Measurements from ENCODE around the gene NOTCH1. TPM values are rescaled to one million over a fixed set of nuclear protein-coding genes. Genes with fewer than 3 reads are reported as not detected.
A peak's percentile ranks its signal among the peaks of the same experiment; 100 is the strongest.

NOTCH1 gene
- total and polyA plus RNA-seq, 2 of the 8 experiments (the other 6 are each of a cell fraction or from before 2014, with no cell fraction given): 6.9 to 55.6 TPM

GRCh38 chr9:136474021-136474640 is 71.7 kb downstream of the NOTCH1 start:
- no peaks in the 10 kb centered on the region for H3K4me1 ChIP-seq (replicated peaks in 1 of 4; ENCODE audit: control insufficient read depth in 3 of 4, insufficient read depth in 4 of 4, low read length in 3 of 4)
- no peak overlapping the region for H2BK12ac ChIP-seq (ENCODE audit: low read depth, low read length)
- H2BK15ac ChIP-seq (ENCODE audit: low read length): no peak overlapping the region
- CTCF ChIA-PET (ENCODE audit: partially characterized antibody): interaction anchor here (2.2 kb wide), 1 partner anchor 11 kb away, joined by 10 read pairs; no protein-coding TSS in a partner anchor
- H3K56ac ChIP-seq (replicated peaks; ENCODE audit: insufficient read length, low read depth, low read length): no peak overlapping the region
- H3K14ac ChIP-seq (ENCODE audit: insufficient read length): no peak overlapping the region
- H3K4ac ChIP-seq (replicated peaks; ENCODE audit: insufficient read length, low read depth, low read length): no peak overlapping the region
- no peaks in the 10 kb centered on the region for H3K23me2 ChIP-seq (ENCODE audit: low read depth, low read length)
- no peak overlapping the region for H3K23ac ChIP-seq (ENCODE audit: insufficient read length)
- H3K9ac ChIP-seq (replicated peaks in 1 of 4; ENCODE audit: extremely low read depth in 1 of 4, low read depth in 3 of 4, low read length in 3 of 4): no peak overlapping the region
- H2AFZ ChIP-seq (ENCODE audit: low read length): no peak overlapping the region
- H3K4me3 ChIP-seq (ENCODE audit: extremely low read depth in 1 of 4, insufficient read depth in 2 of 4, low read depth in 3 of 4, low read length in 4 of 4): no peak overlapping the region
- no peak overlapping the region for H2BK20ac ChIP-seq (ENCODE audit: low read length)
- H3K79me1 ChIP-seq (ENCODE audit: low read depth, low read length): peaks cover 5% of the 10 kb centered on the region
- peaks cover 19 to 43% of the 10 kb centered on the region in 2 experiments for H4K20me1 ChIP-seq (replicated peaks in 1 of 2; ENCODE audit: control insufficient read depth in 1 of 2, insufficient read depth in 2 of 2, low read length in 2 of 2)
- TF ChIP-seq POLR2AphosphoS5 (IDR thresholded peaks at IDR 0.05; ENCODE audit: low read depth, low read length) (peak; percentile 32; the same call in 1 of the 2 replicates), CHD1 (IDR thresholded peaks at IDR 0.05; ENCODE audit: low read depth, low read length) (no peak), BRCA1 (IDR thresholded peaks at IDR 0.05; ENCODE audit: low read depth, low read length) (no peak), USF2 (IDR thresholded peaks at IDR 0.05; ENCODE audit: low read length) (no peak)
- POLR2A ChIA-PET (ENCODE audit: partially characterized antibody): interaction anchor here (1.2 to 2.1 kb wide), 3 partner anchors 9 to 30 kb away, joined by 3 to 12 read pairs (median 7); no protein-coding TSS in a partner anchor
- H3K79me2 ChIP-seq (ENCODE audit: control insufficient read depth in 1 of 2, insufficient read depth in 2 of 2, low read length in 2 of 2): peaks cover 3 to 75% of the 10 kb centered on the region in 2 experiments; a peak in 3 of 4 replicates
- no peak overlapping the region for H3K27ac ChIP-seq (ENCODE audit: low read depth, low read length)
- H3K4me2 ChIP-seq (ENCODE audit: insufficient read depth in 1 of 2, low read depth in 2 of 2, low read length in 2 of 2): no peak overlapping the region
- H3K36me3 ChIP-seq (ENCODE audit: control insufficient read depth in 2 of 4, insufficient read depth in 4 of 4, low read length in 3 of 4): peaks cover 50 to 76% (median 71%) of the 10 kb centered on the region in 4 experiments
- no peaks in the 10 kb centered on the region for H3K9me3 ChIP-seq (ENCODE audit: insufficient read depth in 2 of 2, low read depth in 1 of 2, low read length in 1 of 2)
- no peak overlapping the region for H4K5ac ChIP-seq (ENCODE audit: insufficient read length, low read depth, low read length)
- H4K91ac ChIP-seq (replicated peaks; ENCODE audit: insufficient read length, low read length): no peak overlapping the region
- no peak overlapping the region for H2AK5ac ChIP-seq (ENCODE audit: low read depth, low read length)
- DNase-seq (ENCODE audit: low read depth in 1 of 2, low spot score in 2 of 2): no peak
- no peak overlapping the region for H3K18ac ChIP-seq (ENCODE audit: extremely low read depth, low read length)
- no peaks in the 10 kb centered on the region for H3K27me3 ChIP-seq (replicated peaks in 1 of 4; ENCODE audit: control insufficient read depth in 3 of 4, extremely low read depth in 1 of 4, insufficient read depth in 3 of 4, low read length in 3 of 4)
- WGBS, 2 experiments (ENCODE audit: extremely low coverage in 1 of 2, insufficient coverage in 1 of 2, insufficient read length in 1 of 2, insufficient replicate concordance in 2 of 2, low coverage in 1 of 2, low lambda C conversion rate in 2 of 2, missing lambda C conversion rate in 1 of 2): 93% methylated on average over 27 of the region's 27 CpGs; no CpG with 5 or more reads in 1 of the 2 experiments
- H4K8ac ChIP-seq (ENCODE audit: extremely low read depth, insufficient read depth, low read length): peak overlapping the region; percentile 7; the same call in 1 of the 2 replicates
- no peak for FAIRE-seq
- H2BK120ac ChIP-seq (replicated peaks; ENCODE audit: low read depth, low read length): no peak overlapping the region
- H2BK5ac ChIP-seq (ENCODE audit: low read depth, low read length): no peak overlapping the region
